ENCODE measurements around the gene CPA1.
"Not testable (repeated sequence)": the region's sequence is repeated elsewhere in the genome, so short reads cannot be mapped to it uniquely, and the experiment has no call there.

The CPA1 gene

GRCh38 chr7:130367088-130367755 is 13.1 kb upstream of the CPA1 start:
- Histone ChIP-seq H3K4me3 (no peak overlapping the region), H3K27ac (no peak overlapping the region), H3K9me3 (ENCODE audit: low read depth, low read length) (no peaks in the 10 kb centered on the region), H3K36me3 (ENCODE audit: insufficient read depth, low read length) (no peaks in the 10 kb centered on the region), H3K9ac (ENCODE audit: insufficient read length) (no peak overlapping the region)
- no peak for DNase-seq (ENCODE audit: low read depth, low spot score)
- no peak for TF ChIP-seq POLR2AphosphoS5 (IDR thresholded peaks at IDR 0.05; ENCODE audit: borderline replicate concordance, low read depth, low read length)
- TF ChIP-seq EZH2 (IDR thresholded peaks at IDR 0.05) = no peak
- TF ChIP-seq FOXP2 (optimal IDR thresholded peaks at IDR 0.05; ENCODE audit: control extremely low read depth, extremely low read length, insufficient read depth) = no peak

GRCh38 chr7:130367836-130368746 is 12.2 kb upstream of the CPA1 start:
- Histone ChIP-seq H3K9me3 (ENCODE audit: low read depth, low read length) (no peaks in the 10 kb centered on the region), H3K36me3 (ENCODE audit: insufficient read depth, low read length) (no peaks in the 10 kb centered on the region), H3K4me3 (no peak overlapping the region), H3K9ac (ENCODE audit: insufficient read length) (no peak overlapping the region), H3K27ac (no peak overlapping the region)
- TF ChIP-seq POLR2AphosphoS5 (IDR thresholded peaks at IDR 0.05; ENCODE audit: borderline replicate concordance, low read depth, low read length) = no peak
- no peak for TF ChIP-seq FOXP2 (optimal IDR thresholded peaks at IDR 0.05; ENCODE audit: control extremely low read depth, extremely low read length, insufficient read depth)
- no peak for TF ChIP-seq EZH2 (IDR thresholded peaks at IDR 0.05)
- no peak for DNase-seq (ENCODE audit: low read depth, low spot score)

GRCh38 chr7:130369110-130369711 is 11.1 kb upstream of the CPA1 start:
- H3K27ac ChIP-seq = no peak overlapping the region
- H3K9ac ChIP-seq (ENCODE audit: insufficient read length) = no peak overlapping the region
- DNase-seq (ENCODE audit: low read depth, low spot score) = no peak
- H3K36me3 ChIP-seq (ENCODE audit: insufficient read depth, low read length) = no peaks in the 10 kb centered on the region
- H3K9me3 ChIP-seq (ENCODE audit: low read depth, low read length) = no peaks in the 10 kb centered on the region
- TF ChIP-seq FOXP2 (optimal IDR thresholded peaks at IDR 0.05; ENCODE audit: control extremely low read depth, extremely low read length, insufficient read depth) (no peak), POLR2AphosphoS5 (IDR thresholded peaks at IDR 0.05; ENCODE audit: borderline replicate concordance, low read depth, low read length) (no peak), EZH2 (IDR thresholded peaks at IDR 0.05) (no peak)
- no peak overlapping the region for H3K4me3 ChIP-seq

GRCh38 chr7:130369831-130370550 is 10.3 kb upstream of the CPA1 start:
- no peak for TF ChIP-seq FOXP2 (optimal IDR thresholded peaks at IDR 0.05; ENCODE audit: control extremely low read depth, extremely low read length, insufficient read depth)
- TF ChIP-seq POLR2AphosphoS5 (IDR thresholded peaks at IDR 0.05; ENCODE audit: borderline replicate concordance, low read depth, low read length) = no peak
- no peak for TF ChIP-seq EZH2 (IDR thresholded peaks at IDR 0.05)
- DNase-seq (ENCODE audit: low read depth, low spot score) = no peak
- Histone ChIP-seq H3K9me3 (ENCODE audit: low read depth, low read length) (no peaks in the 10 kb centered on the region), H3K9ac (ENCODE audit: insufficient read length) (no peak overlapping the region), H3K36me3 (ENCODE audit: insufficient read depth, low read length) (no peaks in the 10 kb centered on the region), H3K4me3 (no peak overlapping the region), H3K27ac (no peak overlapping the region)

- H3K27ac ChIP-seq = no peak overlapping the region
- H3K9ac ChIP-seq (ENCODE audit: insufficient read length) = no peak overlapping the region
- TF ChIP-seq FOXP2 (optimal IDR thresholded peaks at IDR 0.05; ENCODE audit: control extremely low read depth, extremely low read length, insufficient read depth) = no peak
- TF ChIP-seq POLR2AphosphoS5 (IDR thresholded peaks at IDR 0.05; ENCODE audit: borderline replicate concordance, low read depth, low read length) = no peak
- TF ChIP-seq EZH2 (IDR thresholded peaks at IDR 0.05) = no peak
Observed at GRCh38 chr7:130371046-130371445, 9.2 kb upstream of the CPA1 start.

GRCh38 chr7:130372402-130373165 is 7.7 kb upstream of the CPA1 start:
- H3K27ac ChIP-seq = no peak overlapping the region
- H3K4me3 ChIP-seq = no peak overlapping the region
- H3K9me3 ChIP-seq (ENCODE audit: low read depth, low read length) = no peaks in the 10 kb centered on the region
- H3K9ac ChIP-seq (ENCODE audit: insufficient read length) = no peak overlapping the region
- DNase-seq (ENCODE audit: low read depth, low spot score) = no peak
- TF ChIP-seq EZH2 (IDR thresholded peaks at IDR 0.05) (no peak), POLR2AphosphoS5 (IDR thresholded peaks at IDR 0.05; ENCODE audit: borderline replicate concordance, low read depth, low read length) (no peak), FOXP2 (optimal IDR thresholded peaks at IDR 0.05; ENCODE audit: control extremely low read depth, extremely low read length, insufficient read depth) (no peak)
- no peaks in the 10 kb centered on the region for H3K36me3 ChIP-seq (ENCODE audit: insufficient read depth, low read length)

More at GRCh38 chr7:130371046-130371445, 9.2 kb upstream of the CPA1 start:
- Histone ChIP-seq H3K36me3 (ENCODE audit: insufficient read depth, low read length) (no peaks in the 10 kb centered on the region), H3K9me3 (ENCODE audit: low read depth, low read length) (no peaks in the 10 kb centered on the region), H3K4me3 (no peak overlapping the region)
- no peak for DNase-seq (ENCODE audit: low read depth, low spot score)

GRCh38 chr7:130374507-130374906 is 5.8 kb upstream of the CPA1 start:
- H3K4me3 ChIP-seq = no peak overlapping the region
- no peaks in the 10 kb centered on the region for H3K36me3 ChIP-seq (ENCODE audit: insufficient read depth, low read length)
- TF ChIP-seq FOXP2 (optimal IDR thresholded peaks at IDR 0.05; ENCODE audit: control extremely low read depth, extremely low read length, insufficient read depth) (no peak), EZH2 (IDR thresholded peaks at IDR 0.05) (no peak), POLR2AphosphoS5 (IDR thresholded peaks at IDR 0.05; ENCODE audit: borderline replicate concordance, low read depth, low read length) (no peak)
- H3K27ac ChIP-seq = no peak overlapping the region
- no peak for DNase-seq (ENCODE audit: low read depth, low spot score)
- H3K9ac ChIP-seq (ENCODE audit: insufficient read length) = no peak overlapping the region
- H3K9me3 ChIP-seq (ENCODE audit: low read depth, low read length) = no peaks in the 10 kb centered on the region

- H3K27ac ChIP-seq; H3K36me3 ChIP-seq (ENCODE audit: insufficient read depth, low read length); DNase-seq (ENCODE audit: low read depth, low spot score); H3K9ac ChIP-seq (ENCODE audit: insufficient read length); H3K4me3 ChIP-seq; H3K9me3 ChIP-seq (ENCODE audit: low read depth, low read length): not testable (repeated sequence)
Observed at GRCh38 chr7:130376461-130376860, 3.8 kb upstream of the CPA1 start.

Data from SK-N-MC (cell line).